Measurements from ENCODE around the gene PRSS36. TPM values are rescaled to one million over a fixed set of nuclear protein-coding genes. Genes with fewer than 3 reads are reported as not detected.

PRSS36 gene
- under 0.01 and 0.30 TPM in 2 replicates for total RNA-seq

GRCh38 chr16:31149894-31150890, at the start of gene PRSS36:
PRSS36 (minus strand) TSS chr16:31150066; CDS start chr16:31150035, 31 bp downstream.

GRCh38 chr16:31179747-31180459, 30.0 kb upstream of the PRSS36 start, which contains the start of gene FUS:
FUS (plus strand) TSS chr16:31180139; CDS start chr16:31180215, 76 bp downstream.

GRCh38 chr16:31135535-31136286, 14.2 kb downstream of the PRSS36 start, which contains the start of gene PRSS8:
PRSS8 (minus strand) TSS chr16:31135727; CDS start chr16:31135498, 229 bp downstream.

GRCh38 chr16:31117384-31118222, 32.3 kb downstream of the PRSS36 start, which contains the start of gene KAT8:
KAT8 (plus strand) TSS chr16:31117664; CDS start chr16:31117682, 18 bp downstream.

GRCh38 chr16:31108035-31108793, 41.7 kb downstream of the PRSS36 start, which contains the start of gene BCKDK:
BCKDK (plus strand) TSS chr16:31108386; CDS start chr16:31109224, 838 bp downstream.

GRCh38 chr16:31094424-31095120, 55.3 kb downstream of the PRSS36 start, which contains the start of gene VKORC1:
VKORC1 (minus strand) TSS chr16:31094797; CDS start chr16:31094729, 68 bp downstream.

Other genes starting within 250 kb of the PRSS36 start
- 16.0 and 19.6 TPM in 2 replicates for gene FBXL19, start 226.5 kb downstream of the PRSS36 start, total RNA-seq
- 36.0 and 37.8 TPM in 2 replicates for gene ORAI3, start 201.0 kb downstream of the PRSS36 start, total RNA-seq
- 3.7 and 3.9 TPM in 2 replicates for gene SETD1A, start 192.3 kb downstream of the PRSS36 start, total RNA-seq
- gene HSD3B7, start 164.9 kb downstream of the PRSS36 start, total RNA-seq, result 20.4 and 20.7 TPM in 2 replicates
- 0.50 and 1.2 TPM in 2 replicates for gene STX1B, start 139.4 kb downstream of the PRSS36 start, total RNA-seq
- gene STX4, start 116.5 kb downstream of the PRSS36 start, total RNA-seq, result 17.5 and 19.3 TPM in 2 replicates
- gene ZNF668, start 75.8 kb downstream of the PRSS36 start, total RNA-seq, result 11.9 and 13.1 TPM in 2 replicates
- 12.4 and 12.9 TPM in 2 replicates for gene ZNF646, start 75.6 kb downstream of the PRSS36 start, total RNA-seq
- 2.1 and 2.5 TPM in 2 replicates for gene PRSS53, start 61.1 kb downstream of the PRSS36 start, total RNA-seq
- 171 and 200 TPM in 2 replicates for gene VKORC1, start 55.3 kb downstream of the PRSS36 start, total RNA-seq
- 63.5 and 66.2 TPM in 2 replicates for gene BCKDK, start 41.7 kb downstream of the PRSS36 start, total RNA-seq
- gene KAT8, start 32.4 kb downstream of the PRSS36 start, total RNA-seq, result 40.9 and 41.2 TPM in 2 replicates
- 0.30 and 1.0 TPM in 2 replicates for gene PRSS8, start 14.3 kb downstream of the PRSS36 start, total RNA-seq
- gene FUS, start 30.1 kb upstream of the PRSS36 start, total RNA-seq, result 51.4 and 86.5 TPM in 2 replicates
- gene PYCARD, start 52.7 kb upstream of the PRSS36 start, total RNA-seq, result 58.8 and 61.8 TPM in 2 replicates
- gene TRIM72, start 64.1 kb upstream of the PRSS36 start, total RNA-seq, result under 0.01 TPM in 1 of 2 replicates, not detected in the other
- gene PYDC1, start 67.1 kb upstream of the PRSS36 start, total RNA-seq, result not detected in 2 replicates
- not detected in 2 replicates for gene ITGAM, start 109.9 kb upstream of the PRSS36 start, total RNA-seq
- gene ITGAX, start 205.1 kb upstream of the PRSS36 start, total RNA-seq, result under 0.01 TPM in 1 of 2 replicates, not detected in the other
- not detected in 2 replicates for gene ITGAD, start 243.3 kb upstream of the PRSS36 start, total RNA-seq